HepG2 (cell line): ENCODE results near the gene TMPO. TPM values are rescaled to one million over a fixed set of nuclear protein-coding genes. Genes with fewer than 3 reads are reported as not detected.

Experiments
- ATAC-seq: fragments of 200-7000 bp; cut with Tn5 transposase; 3 replicates; pipeline ENCODE4 v1.9.1; 2020; ENCODE audit warnings: mild to moderate bottlenecking, moderate library complexity
- BruUV-seq: library from RNA; stranded (reverse); fragments of 400-500 nt; replicated peaks from 2 replicates; lab custom pipeline; 2021; lab: Mats Ljungman, UMichigan
- CTCF ChIA-PET: fragments of 300-600 bp; formaldehyde crosslinking; extraction: SDS; loops from one replicate; lab custom pipeline; 2021; ENCODE audit warnings: low total read pairs, inconsistent platforms, low intra/inter-chr PET ratio; lab: Yijun Ruan, JAX
- POLR2A ChIA-PET: fragments of 350-600 bp; sonication (Branson Sonifier 250); formaldehyde crosslinking; loops from one replicate; lab custom pipeline; 2020; ENCODE audit warnings: antibody characterized with exemption, inconsistent platforms; lab: Yijun Ruan, JAX
- DNase-seq: peaks from one replicate; pipeline ENCODE4 v3.0.0-alpha.2; 2015; ENCODE audit warnings: low spot score
- FAIRE-seq: peaks from 3 replicates; lab custom pipeline; 2011; peaks lifted over from hg19 to GRCh38; lab: Jason Lieb, UNC
- H2AFZ ChIP-seq: one replicate; pipeline ENCODE4 v1.6.1; 2011; ENCODE audit warnings: low read length, inconsistent platforms
- H3K27ac ChIP-seq: fragments of 300-600 bp; 3 replicates; pipeline ENCODE4 v1.8.0; 2011; ENCODE audit warnings: mixed run types, mild to moderate bottlenecking, mixed read lengths, low read length, inconsistent platforms; ENCODE audit not compliant: insufficient read depth; ENCODE audit errors: extremely low read length
- H3K27me3 ChIP-seq, 2 experiments: fragments of 200-600 bp in 1 of 2; 2 replicates in 1 of 2; 3 replicates in 1 of 2; pipeline versions ENCODE4 v1.6.0 to v1.8.0; 2011; ENCODE audit warnings: low read length in 2 of 2, mild to moderate bottlenecking in 2 of 2, moderate library complexity in 2 of 2, inconsistent platforms in 1 of 2; ENCODE audit not compliant: insufficient read depth in 2 of 2, control insufficient read depth in 1 of 2
- H3K36me3 ChIP-seq, 2 experiments: fragments of 200-600 bp in 1 of 2; replicated peaks in 1 of 2; 2 replicates in 1 of 2; 3 replicates in 1 of 2; pipeline versions ENCODE4 v1.5.1 to v1.8.0; 2011; ENCODE audit warnings: low read length in 2 of 2, inconsistent platforms in 1 of 2; ENCODE audit not compliant: insufficient read depth in 2 of 2, control insufficient read depth in 1 of 2
- H3K4me1 ChIP-seq: 2 replicates; pipeline ENCODE4 v1.5.1; 2012; ENCODE audit warnings: low read length, inconsistent platforms; ENCODE audit not compliant: insufficient read depth
- H3K4me2 ChIP-seq: 2 replicates; pipeline ENCODE4 v1.6.0; 2011; ENCODE audit warnings: low read depth, low read length, inconsistent platforms
- H3K4me3 ChIP-seq, 3 experiments: fragments of 200-600 bp in 1 of 3; sonication (generic), shearing (Covaris generic) in 1 of 3; replicated peaks in 1 of 3; 2 replicates each; pipeline ENCODE4 v1.5.1; 2011 to 2016; ENCODE audit warnings: low read length in 3 of 3, inconsistent platforms in 2 of 3, low read depth in 2 of 3, mild to moderate bottlenecking in 2 of 3, control low read depth in 1 of 3, mixed read lengths in 1 of 3; ENCODE audit not compliant: insufficient read depth in 1 of 3
- H3K79me2 ChIP-seq: one replicate; pipeline ENCODE4 v1.6.1; 2011; ENCODE audit warnings: low read length, inconsistent platforms; ENCODE audit not compliant: insufficient read depth
- H3K9ac ChIP-seq: 2 replicates; pipeline ENCODE4 v1.6.0; 2011; ENCODE audit warnings: mild to moderate bottlenecking, low read depth, low read length, inconsistent platforms; ENCODE audit not compliant: insufficient read depth
- H3K9me3 ChIP-seq: 2 replicates; pipeline ENCODE4 v1.5.1; 2012; ENCODE audit warnings: mild to moderate bottlenecking, low read length
- H4K20me1 ChIP-seq: 2 replicates; pipeline ENCODE4 v1.6.0; 2011; ENCODE audit warnings: inconsistent platforms, mild to moderate bottlenecking, low read length, moderate library complexity; ENCODE audit not compliant: insufficient read depth
- PLRG1 ChIP-seq: fragments of 450-650 bp; conservative IDR thresholded peaks from 2 replicates; pipeline ENCODE4 v1.6.1; 2016
- SP2 ChIP-seq: sonication (generic); formaldehyde crosslinking; IDR thresholded peaks from 2 replicates; pipeline ENCODE4 v1.5.1; 2020; ENCODE audit warnings: mild to moderate bottlenecking, missing genetic modification reagents
- SP4 ChIP-seq: sonication (generic); formaldehyde crosslinking; IDR thresholded peaks from 2 replicates; pipeline ENCODE4 v1.8.1; 2023; ENCODE audit warnings: mild to moderate bottlenecking, missing genetic modification reagents
- TAF1 ChIP-seq: sonication (generic); formaldehyde crosslinking; IDR thresholded peaks from 2 replicates; pipeline ENCODE4 v1.4.0; 2020; ENCODE audit warnings: missing genetic modification reagents
- ZFP1 ChIP-seq: IDR thresholded peaks from 2 replicates; pipeline ENCODE4 v1.6.1; 2016
- ZKSCAN1 ChIP-seq: fragments of 150-350 bp; IDR thresholded peaks from 2 replicates; pipeline ENCODE4 v1.6.1; 2014; ENCODE audit warnings: low read length
- ZNF530 ChIP-seq: sonication (generic); formaldehyde crosslinking; IDR thresholded peaks from 2 replicates; pipeline ENCODE4 v1.5.0; 2020; ENCODE audit warnings: low read depth, mild to moderate bottlenecking, missing genetic modification reagents
- ZSCAN12 ChIP-seq: sonication (generic); formaldehyde crosslinking; IDR thresholded peaks from 2 replicates; pipeline ENCODE4 v1.9.0; 2021; ENCODE audit warnings: mild to moderate bottlenecking, missing genetic modification reagents
- ZZZ3 ChIP-seq: sonication (generic); formaldehyde crosslinking; IDR thresholded peaks from 2 replicates; pipeline ENCODE4 v1.4.0; 2020; ENCODE audit warnings: missing genetic modification reagents, mild to moderate bottlenecking, borderline replicate concordance
- in situ Hi-C: cut with HindIII; loops from 2 replicates; pipeline ENCODE4 v1.10.0; 2017; ENCODE audit warnings: low pct_unique_long_range_greater_than_20kb; ENCODE audit not compliant: extremely low pct_ligation_motif_present
- intact Hi-C: fragments of 100-400 bp; cut with micrococcal nuclease; formaldehyde crosslinking; loops from one replicate; pipeline ENCODE4 v1.10.0; 2022; ENCODE audit not compliant: unreplicated experiment
- polyA plus RNA-seq, 8 experiments: library from polyadenylated mRNA; depleted of rRNA in 3 of 8; stranded (reverse) in 7 of 8; unstranded in 1 of 8; fragments of >200 nt; fragmentation: Illumina TruSeq in 4 of 8; extraction: Trizol in 4 of 8; gene quantifications; 2 replicates each; pipeline versions ENCODE4 v1.2.1 to v1.2.3, GENCODE V29; 2011 to 2016; ENCODE audit warnings: low read depth in 4 of 8, missing spikeins in 1 of 8, mixed read lengths in 1 of 8; ENCODE audit not compliant: insufficient read depth in 1 of 8
- total RNA-seq, 5 experiments: library from RNA; depleted of rRNA; stranded (reverse); fragments of >200 nt; fragmentation: Illumina TruSeq; extraction: Trizol; gene quantifications; 2 replicates each; pipeline ENCODE4 v1.2.3, GENCODE V29; 2016; ENCODE audit warnings: low read depth in 1 of 5
- TF ChIP-seq, protein P1 (sequence below): IDR thresholded peaks from 2 replicates; pipeline ENCODE4 v1.6.1; 2016; ENCODE audit warnings: low read depth, missing genetic modification reagents, missing compliant biosample characterization
- TF ChIP-seq, protein P2 (sequence below): sonication (generic); formaldehyde crosslinking; IDR thresholded peaks from 2 replicates; pipeline ENCODE4 v1.8.1; 2023; ENCODE audit warnings: missing genetic modification reagents, mild to moderate bottlenecking, borderline replicate concordance
- TF ChIP-seq, protein P3 (sequence below): sonication (generic); formaldehyde crosslinking; IDR thresholded peaks from 2 replicates; pipeline ENCODE4 v1.5.1; 2020; ENCODE audit warnings: mild to moderate bottlenecking, missing genetic modification reagents, moderate library complexity
- TF ChIP-seq, protein P4 (sequence below): conservative IDR thresholded peaks from 2 replicates; pipeline ENCODE4 v1.6.1; 2018; ENCODE audit warnings: missing genetic modification reagents

Gene TMPO
- total and polyA plus RNA-seq, 2 of the 13 experiments (the other 11 are each of a cell fraction or from before 2014, with no cell fraction given): 24.2 to 167 TPM

DNA sequence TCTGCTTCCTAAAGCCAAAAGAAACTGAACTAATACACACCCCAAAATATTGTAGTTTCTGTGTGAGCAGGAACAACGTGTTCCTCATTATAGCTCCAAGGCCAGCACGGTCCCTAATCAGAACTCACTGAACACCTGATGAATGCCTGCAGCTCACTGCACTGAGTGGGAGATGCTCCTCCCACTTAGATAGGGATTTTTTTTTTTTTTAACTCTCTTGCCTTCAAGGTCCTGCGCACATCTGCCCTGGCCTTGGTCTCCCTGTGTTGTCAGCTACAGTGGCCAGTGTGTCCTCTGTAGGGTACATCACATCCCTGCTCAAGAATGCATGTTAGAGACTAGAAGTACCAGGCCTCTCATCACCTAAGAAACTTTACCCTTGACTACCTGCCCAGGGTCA is 44.3 kb upstream of the TMPO start (continued):
- TF ChIP-seq, protein P1, sequence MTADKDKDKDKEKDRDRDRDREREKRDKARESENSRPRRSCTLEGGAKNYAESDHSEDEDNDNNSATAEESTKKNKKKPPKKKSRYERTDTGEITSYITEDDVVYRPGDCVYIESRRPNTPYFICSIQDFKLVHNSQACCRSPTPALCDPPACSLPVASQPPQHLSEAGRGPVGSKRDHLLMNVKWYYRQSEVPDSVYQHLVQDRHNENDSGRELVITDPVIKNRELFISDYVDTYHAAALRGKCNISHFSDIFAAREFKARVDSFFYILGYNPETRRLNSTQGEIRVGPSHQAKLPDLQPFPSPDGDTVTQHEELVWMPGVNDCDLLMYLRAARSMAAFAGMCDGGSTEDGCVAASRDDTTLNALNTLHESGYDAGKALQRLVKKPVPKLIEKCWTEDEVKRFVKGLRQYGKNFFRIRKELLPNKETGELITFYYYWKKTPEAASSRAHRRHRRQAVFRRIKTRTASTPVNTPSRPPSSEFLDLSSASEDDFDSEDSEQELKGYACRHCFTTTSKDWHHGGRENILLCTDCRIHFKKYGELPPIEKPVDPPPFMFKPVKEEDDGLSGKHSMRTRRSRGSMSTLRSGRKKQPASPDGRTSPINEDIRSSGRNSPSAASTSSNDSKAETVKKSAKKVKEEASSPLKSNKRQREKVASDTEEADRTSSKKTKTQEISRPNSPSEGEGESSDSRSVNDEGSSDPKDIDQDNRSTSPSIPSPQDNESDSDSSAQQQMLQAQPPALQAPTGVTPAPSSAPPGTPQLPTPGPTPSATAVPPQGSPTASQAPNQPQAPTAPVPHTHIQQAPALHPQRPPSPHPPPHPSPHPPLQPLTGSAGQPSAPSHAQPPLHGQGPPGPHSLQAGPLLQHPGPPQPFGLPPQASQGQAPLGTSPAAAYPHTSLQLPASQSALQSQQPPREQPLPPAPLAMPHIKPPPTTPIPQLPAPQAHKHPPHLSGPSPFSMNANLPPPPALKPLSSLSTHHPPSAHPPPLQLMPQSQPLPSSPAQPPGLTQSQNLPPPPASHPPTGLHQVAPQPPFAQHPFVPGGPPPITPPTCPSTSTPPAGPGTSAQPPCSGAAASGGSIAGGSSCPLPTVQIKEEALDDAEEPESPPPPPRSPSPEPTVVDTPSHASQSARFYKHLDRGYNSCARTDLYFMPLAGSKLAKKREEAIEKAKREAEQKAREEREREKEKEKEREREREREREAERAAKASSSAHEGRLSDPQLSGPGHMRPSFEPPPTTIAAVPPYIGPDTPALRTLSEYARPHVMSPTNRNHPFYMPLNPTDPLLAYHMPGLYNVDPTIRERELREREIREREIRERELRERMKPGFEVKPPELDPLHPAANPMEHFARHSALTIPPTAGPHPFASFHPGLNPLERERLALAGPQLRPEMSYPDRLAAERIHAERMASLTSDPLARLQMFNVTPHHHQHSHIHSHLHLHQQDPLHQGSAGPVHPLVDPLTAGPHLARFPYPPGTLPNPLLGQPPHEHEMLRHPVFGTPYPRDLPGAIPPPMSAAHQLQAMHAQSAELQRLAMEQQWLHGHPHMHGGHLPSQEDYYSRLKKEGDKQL (CRISPR knock-in tag): no peak
- TF ChIP-seq, protein P2, sequence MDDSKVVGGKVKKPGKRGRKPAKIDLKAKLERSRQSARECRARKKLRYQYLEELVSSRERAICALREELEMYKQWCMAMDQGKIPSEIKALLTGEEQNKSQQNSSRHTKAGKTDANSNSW (CRISPR knock-in tag): no peak
- TF ChIP-seq ZNF530 (CRISPR knock-in tag) (no peak), ZZZ3 (CRISPR knock-in tag) (no peak)

DNA sequence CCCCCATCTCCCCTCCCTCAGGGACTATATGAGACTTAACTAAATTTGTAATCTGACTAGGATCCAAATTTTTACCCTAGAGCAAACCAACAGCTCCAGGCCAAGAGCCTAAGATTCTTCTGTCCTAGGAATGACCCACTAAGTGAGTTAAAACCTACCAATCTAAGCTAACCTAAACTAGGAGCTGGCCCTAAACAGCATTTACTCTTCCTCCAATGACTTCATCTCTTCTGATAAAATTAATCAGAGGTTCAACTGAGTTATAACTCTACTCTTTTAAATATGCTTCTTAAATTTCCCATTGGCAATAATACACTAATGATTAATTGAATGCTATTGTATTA is 39.9 kb upstream of the TMPO start:
- no peak for FAIRE-seq
- BruUV-seq: no TSS peak
- H4K20me1 ChIP-seq: no peaks in the 10 kb centered on the region
- no peak for DNase-seq
- no peak overlapping the region for H3K4me3 ChIP-seq
- H2AFZ ChIP-seq: no peak overlapping the region
- ATAC-seq: no peak
- in situ Hi-C loops: no loop called here
- POLR2A ChIA-PET: interaction anchor here (0.7 kb wide), 1 partner anchor 40 kb away, joined by 3 read pairs; the partner anchor contains the start of gene TMPO
- no peaks in the 10 kb centered on the region for H3K79me2 ChIP-seq
- intact Hi-C loops: no loop called here
- H3K27me3 ChIP-seq: no peaks in the 10 kb centered on the region; a peak in 1 of 5 replicates
- no peak overlapping the region for H3K4me2 ChIP-seq
- no peaks in the 10 kb centered on the region; a peak in 1 of 5 replicates for H3K36me3 ChIP-seq
- CTCF ChIA-PET: no interaction called here
- H3K27ac ChIP-seq: no peak overlapping the region
- H3K9ac ChIP-seq: no peak overlapping the region
- no peaks in the 10 kb centered on the region for H3K9me3 ChIP-seq
- peaks cover 12% of the 10 kb centered on the region; the same call in 1 of the 2 replicates for H3K4me1 ChIP-seq
- TF ChIP-seq, protein P3, sequence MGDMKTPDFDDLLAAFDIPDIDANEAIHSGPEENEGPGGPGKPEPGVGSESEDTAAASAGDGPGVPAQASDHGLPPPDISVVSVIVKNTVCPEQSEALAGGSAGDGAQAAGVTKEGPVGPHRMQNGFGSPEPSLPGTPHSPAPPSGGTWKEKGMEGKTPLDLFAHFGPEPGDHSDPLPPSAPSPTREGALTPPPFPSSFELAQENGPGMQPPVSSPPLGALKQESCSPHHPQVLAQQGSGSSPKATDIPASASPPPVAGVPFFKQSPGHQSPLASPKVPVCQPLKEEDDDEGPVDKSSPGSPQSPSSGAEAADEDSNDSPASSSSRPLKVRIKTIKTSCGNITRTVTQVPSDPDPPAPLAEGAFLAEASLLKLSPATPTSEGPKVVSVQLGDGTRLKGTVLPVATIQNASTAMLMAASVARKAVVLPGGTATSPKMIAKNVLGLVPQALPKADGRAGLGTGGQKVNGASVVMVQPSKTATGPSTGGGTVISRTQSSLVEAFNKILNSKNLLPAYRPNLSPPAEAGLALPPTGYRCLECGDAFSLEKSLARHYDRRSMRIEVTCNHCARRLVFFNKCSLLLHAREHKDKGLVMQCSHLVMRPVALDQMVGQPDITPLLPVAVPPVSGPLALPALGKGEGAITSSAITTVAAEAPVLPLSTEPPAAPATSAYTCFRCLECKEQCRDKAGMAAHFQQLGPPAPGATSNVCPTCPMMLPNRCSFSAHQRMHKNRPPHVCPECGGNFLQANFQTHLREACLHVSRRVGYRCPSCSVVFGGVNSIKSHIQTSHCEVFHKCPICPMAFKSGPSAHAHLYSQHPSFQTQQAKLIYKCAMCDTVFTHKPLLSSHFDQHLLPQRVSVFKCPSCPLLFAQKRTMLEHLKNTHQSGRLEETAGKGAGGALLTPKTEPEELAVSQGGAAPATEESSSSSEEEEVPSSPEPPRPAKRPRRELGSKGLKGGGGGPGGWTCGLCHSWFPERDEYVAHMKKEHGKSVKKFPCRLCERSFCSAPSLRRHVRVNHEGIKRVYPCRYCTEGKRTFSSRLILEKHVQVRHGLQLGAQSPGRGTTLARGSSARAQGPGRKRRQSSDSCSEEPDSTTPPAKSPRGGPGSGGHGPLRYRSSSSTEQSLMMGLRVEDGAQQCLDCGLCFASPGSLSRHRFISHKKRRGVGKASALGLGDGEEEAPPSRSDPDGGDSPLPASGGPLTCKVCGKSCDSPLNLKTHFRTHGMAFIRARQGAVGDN (CRISPR knock-in tag): no peak
- no peak for TF ChIP-seq ZFP1 (CRISPR knock-in tag)
- TF ChIP-seq ZSCAN12 (CRISPR knock-in tag): no peak
- no peak for TF ChIP-seq TAF1 (CRISPR knock-in tag)
- TF ChIP-seq, protein P4, sequence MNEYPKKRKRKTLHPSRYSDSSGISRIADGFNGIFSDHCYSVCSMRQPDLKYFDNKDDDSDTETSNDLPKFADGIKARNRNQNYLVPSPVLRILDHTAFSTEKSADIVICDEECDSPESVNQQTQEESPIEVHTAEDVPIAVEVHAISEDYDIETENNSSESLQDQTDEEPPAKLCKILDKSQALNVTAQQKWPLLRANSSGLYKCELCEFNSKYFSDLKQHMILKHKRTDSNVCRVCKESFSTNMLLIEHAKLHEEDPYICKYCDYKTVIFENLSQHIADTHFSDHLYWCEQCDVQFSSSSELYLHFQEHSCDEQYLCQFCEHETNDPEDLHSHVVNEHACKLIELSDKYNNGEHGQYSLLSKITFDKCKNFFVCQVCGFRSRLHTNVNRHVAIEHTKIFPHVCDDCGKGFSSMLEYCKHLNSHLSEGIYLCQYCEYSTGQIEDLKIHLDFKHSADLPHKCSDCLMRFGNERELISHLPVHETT (CRISPR knock-in tag): no peak
- no peak for TF ChIP-seq PLRG1
- no peak for TF ChIP-seq ZKSCAN1
- TF ChIP-seq SP2 (CRISPR knock-in tag): no peak
- no peak for TF ChIP-seq SP4 (CRISPR knock-in tag)
